Aortic smooth muscle cell (primary cell): ENCODE measurements around the gene QRICH1. TPM values are rescaled to one million over a fixed set of nuclear protein-coding genes. Genes with fewer than 3 reads are reported as not detected.

Experiments
- total RNA-seq: library from RNA; depleted of rRNA; stranded (reverse); fragments of >200 nt; gene quantifications from 2 replicates; pipeline ENCODE4 v1.2.3, GENCODE V29; 2014

Gene QRICH1, protein sequence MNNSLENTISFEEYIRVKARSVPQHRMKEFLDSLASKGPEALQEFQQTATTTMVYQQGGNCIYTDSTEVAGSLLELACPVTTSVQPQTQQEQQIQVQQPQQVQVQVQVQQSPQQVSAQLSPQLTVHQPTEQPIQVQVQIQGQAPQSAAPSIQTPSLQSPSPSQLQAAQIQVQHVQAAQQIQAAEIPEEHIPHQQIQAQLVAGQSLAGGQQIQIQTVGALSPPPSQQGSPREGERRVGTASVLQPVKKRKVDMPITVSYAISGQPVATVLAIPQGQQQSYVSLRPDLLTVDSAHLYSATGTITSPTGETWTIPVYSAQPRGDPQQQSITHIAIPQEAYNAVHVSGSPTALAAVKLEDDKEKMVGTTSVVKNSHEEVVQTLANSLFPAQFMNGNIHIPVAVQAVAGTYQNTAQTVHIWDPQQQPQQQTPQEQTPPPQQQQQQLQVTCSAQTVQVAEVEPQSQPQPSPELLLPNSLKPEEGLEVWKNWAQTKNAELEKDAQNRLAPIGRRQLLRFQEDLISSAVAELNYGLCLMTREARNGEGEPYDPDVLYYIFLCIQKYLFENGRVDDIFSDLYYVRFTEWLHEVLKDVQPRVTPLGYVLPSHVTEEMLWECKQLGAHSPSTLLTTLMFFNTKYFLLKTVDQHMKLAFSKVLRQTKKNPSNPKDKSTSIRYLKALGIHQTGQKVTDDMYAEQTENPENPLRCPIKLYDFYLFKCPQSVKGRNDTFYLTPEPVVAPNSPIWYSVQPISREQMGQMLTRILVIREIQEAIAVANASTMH
- total RNA-seq, result 51.3 and 59.6 TPM in 2 replicates

DNA sequence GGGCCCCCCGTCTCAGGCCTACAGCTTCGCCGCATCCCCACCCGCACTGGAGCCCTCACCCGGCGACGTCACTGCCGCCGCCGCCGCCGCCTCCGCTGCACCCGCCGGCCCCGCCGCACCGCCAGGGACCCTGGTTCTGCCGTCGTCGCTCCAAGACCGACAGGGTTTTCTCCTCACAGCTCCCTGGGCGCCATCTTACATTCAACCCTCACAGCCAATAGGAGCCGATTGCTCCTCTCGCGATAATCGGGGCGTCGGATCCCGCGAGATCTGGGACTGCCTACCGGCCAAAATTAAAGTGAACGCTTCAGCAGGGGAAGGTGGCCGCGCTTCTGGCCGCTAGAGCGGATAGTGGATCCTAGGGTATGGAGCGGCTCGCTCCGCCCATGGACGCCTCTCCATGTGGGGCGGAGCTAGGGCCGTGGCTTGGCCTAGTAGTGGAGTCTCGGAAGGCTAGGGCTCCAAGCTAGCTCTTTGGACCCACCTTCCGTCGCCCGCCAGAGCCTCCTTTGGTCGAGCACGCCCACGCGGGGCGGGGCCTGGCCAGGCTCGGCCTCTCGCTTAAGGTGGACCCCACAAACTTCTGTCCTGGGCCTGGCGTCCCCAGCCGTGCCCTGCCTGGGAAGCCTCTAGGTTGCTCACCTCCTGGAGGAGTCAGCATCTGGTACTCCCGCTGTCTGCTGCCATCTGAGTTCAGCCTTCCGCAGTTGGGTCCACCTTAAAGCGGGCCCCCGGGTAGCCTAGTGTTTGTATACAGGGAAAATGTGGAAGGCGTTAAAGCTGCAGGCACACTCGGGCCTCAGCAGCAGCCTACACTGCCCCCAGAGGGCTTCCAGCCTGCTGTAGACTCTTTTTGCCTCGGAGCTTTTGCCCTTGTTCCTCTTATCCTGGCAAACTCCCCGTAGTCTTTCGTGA lies at the start of gene QRICH1:
Gene QRICH1, minus strand, starts transcription at position 219 of the 915 bp plus-strand sequence. CDS start 17,054 bp downstream, outside the sequence.

DNA sequence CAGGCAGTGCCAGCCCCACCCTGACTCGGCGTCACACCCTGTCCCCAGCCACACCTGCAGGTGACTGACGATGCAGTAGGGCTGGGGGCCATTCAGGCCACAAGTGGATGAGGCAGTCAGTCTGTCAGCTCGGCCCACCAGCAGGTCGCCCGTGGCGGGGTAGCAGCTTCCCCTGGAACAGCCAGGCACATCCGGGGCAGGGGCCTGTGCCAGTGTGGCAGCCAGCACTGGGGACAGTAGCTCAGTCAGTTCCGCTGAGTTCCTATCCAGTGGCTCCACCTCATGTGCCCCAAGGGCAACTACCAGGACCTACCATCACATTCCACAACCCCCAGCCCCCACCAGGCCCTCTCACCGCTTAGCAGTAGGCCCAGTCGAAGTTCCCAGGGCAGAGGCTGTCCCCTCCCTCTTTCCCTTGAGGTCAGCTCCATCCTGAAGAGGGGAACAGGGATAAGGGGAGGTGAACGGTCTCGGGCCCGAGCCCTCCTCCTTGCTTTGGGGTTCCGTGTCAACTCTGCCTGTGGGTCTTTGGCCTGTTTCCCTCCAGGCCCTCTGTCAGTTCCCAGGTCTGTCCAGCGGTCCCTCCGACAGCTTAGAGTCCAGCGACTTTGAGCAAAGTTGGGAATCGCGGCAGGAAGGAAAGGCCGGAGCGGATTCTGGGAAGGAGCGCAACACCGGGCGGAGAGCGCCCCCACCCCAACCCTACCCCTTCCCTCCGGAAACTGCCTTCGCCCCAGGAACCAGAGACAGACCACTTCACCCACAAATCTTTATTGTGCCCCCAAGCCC lies 38.8 kb upstream of the QRICH1 start, which contains the start of gene LAMB2:
Gene LAMB2, minus strand, starts transcription at position 614 of the 789 bp plus-strand sequence. Its CDS starts 183 bp downstream, at position 431.

DNA sequence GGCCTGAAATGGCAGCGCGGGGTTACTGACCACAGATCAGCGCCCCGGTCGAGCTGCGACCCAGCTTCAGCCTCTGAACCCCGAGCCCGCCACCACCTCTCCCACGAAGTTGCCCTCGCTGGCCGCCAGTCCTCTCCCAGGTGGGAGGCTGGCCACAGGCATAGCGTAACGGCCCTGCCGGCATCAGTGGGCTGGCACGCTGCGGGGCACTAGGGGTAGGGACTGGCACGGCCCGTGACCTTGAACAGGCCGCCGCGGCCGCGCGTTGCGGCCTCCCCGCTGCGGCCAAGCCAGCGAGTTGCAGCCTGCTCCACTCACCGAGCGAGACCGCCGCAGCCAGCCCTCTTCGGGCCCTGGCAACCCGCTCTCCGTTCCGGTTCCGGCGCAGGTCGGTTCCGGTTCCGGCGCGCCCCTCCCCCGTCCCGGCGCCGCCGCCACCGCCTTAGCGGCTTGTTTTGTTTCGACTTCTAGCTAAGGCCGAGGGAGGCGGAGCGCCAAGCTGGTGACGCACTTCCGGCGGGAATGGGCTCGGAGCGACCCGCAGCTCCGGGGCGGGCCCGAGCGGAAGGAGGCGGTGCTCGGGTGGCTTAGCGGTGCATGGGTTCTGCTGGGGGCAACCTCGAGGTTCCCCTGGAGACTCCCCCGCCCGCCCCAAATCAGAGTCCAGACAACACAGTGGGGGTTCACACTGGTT lies 26.7 kb upstream of the QRICH1 start, which contains the start of gene USP19:
Gene USP19, minus strand, starts transcription at position 386 of the 694 bp plus-strand sequence. CDS start 1,678 bp downstream, outside the sequence.

DNA sequence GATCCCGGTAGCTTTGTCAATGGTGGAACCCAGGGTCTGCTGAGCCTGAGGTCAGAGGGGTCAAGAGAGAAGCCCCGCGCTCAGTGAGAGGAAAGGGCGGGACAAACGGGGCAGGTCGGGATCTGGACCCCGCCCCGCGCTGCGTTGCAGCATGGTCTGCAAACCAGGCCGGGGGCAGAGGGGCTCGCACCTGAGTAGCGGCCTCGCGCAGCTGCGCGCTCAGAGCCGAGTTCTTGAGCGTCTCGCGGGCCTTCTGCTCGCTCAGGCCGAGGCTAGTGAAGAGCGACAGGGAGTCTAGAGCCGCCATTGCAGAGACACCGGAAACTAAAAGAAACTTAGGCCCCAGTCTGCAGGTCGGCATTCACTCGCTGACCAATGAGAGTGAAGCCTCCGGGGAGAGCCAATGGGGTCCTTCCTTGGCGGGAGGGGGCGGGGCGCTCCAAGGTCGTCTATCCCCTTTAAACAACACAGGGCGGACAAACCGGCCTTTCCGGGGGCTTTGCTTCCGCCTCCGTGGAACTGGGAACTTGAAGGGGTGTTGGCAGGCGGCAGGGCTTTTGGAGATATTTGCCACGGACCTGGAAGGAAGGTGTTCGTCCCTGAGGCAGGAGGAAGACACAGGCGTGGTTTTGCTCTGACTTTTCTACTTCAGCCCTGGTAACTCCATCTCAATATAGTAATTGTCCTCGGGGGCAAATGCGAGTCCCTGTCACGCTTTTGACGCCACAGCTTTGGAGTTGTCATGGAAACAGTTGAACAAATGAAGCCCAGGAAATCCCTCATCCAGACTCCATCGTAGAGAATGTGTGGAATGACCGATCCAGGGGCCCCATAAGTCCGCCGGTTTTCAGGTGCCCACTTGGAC lies 10.8 kb upstream of the QRICH1 start, which contains the start of gene QARS1:
Gene QARS1, minus strand, starts transcription at position 331 of the 865 bp plus-strand sequence. Its CDS starts 24 bp downstream, at position 307.

DNA sequence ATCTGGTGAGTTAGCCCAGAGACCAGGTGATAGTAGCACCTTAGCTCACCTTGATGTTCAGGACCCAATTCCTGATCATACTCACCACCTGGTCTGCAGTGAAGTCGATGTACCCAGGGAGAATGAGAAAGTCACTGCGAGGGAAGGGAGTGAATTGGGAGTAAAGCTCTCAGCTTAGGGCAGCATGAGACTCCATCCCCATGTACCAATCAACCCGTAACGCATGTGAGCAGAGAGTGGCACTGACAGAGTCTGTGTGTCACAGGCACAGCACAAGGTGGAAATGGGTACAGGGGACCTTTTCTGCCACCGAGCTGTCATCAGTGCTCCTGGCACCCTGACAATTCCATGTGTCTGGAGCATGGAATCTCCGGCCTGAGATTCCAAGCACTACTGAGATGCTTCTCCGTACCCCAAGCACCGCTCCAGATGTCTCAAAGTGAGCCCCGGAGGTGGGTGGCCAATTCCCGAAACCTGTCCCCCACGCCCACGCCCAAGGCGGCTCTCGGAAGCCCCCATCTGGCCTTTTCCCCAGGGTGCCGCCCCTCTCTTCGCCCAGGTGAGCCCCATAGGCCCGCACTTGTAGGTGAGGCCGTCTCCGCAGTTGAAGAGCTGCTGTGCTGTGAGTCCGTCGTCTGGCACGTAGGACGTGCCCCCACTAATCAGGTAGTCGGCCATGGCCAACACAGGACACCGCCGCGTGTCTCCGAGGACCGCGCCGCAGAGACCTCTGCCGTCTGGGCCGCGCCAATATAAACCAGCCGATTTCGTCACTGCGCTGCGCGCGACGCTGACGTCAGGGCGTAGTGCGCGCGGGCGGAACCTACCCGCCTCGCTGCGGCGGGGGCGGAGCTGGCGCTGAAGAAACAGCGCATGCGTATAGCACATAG lies 65.0 kb downstream of the QRICH1 start, which contains the start of gene IMPDH2:
Gene IMPDH2, minus strand, starts transcription at position 726 of the 890 bp plus-strand sequence. Its CDS starts 48 bp downstream, at position 678.

DNA sequence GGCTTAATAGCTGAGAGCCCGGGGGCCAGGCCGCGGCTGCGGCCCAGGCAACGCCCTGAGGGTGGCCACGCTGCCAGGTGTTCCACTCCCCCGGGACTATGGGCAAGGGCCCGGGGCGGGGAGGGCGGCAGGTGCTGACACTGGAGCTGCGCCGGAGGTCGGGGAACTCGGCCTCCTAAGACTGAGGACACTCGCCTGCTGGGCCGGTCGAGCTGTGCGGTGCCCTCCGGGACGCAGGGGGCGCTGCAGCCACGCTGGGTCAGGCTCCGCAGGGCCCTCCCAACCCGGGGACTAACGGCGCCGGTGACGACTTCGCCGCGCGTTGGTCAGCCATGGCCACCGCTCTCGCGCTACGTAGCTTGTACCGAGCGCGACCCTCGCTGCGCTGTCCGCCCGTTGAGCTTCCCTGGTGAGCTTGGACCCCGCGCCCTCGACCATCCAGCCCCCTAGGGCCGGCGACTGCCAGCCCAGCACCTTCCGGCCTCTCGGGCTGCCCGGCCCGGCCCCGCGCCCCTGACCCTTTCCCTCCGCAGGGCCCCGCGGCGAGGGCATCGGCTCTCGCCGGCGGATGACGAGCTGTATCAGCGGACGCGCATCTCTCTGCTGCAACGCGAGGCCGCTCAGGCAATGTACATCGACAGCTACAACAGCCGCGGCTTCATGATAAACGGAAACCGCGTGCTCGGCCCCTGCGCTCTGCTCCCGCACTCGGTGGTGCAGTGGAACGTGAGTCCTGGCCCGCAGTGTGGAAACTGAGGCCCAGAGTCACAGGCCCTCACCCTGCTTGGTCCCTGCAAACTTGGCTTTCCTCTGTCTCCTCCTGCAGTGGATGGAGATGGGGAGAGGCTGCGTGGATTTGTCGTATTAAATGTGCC lies 71.8 kb downstream of the QRICH1 start, which contains the start of gene NDUFAF3:
Gene NDUFAF3, plus strand, starts transcription at position 309 of the 875 bp plus-strand sequence. Its CDS starts 24 bp downstream, at position 333.

DNA sequence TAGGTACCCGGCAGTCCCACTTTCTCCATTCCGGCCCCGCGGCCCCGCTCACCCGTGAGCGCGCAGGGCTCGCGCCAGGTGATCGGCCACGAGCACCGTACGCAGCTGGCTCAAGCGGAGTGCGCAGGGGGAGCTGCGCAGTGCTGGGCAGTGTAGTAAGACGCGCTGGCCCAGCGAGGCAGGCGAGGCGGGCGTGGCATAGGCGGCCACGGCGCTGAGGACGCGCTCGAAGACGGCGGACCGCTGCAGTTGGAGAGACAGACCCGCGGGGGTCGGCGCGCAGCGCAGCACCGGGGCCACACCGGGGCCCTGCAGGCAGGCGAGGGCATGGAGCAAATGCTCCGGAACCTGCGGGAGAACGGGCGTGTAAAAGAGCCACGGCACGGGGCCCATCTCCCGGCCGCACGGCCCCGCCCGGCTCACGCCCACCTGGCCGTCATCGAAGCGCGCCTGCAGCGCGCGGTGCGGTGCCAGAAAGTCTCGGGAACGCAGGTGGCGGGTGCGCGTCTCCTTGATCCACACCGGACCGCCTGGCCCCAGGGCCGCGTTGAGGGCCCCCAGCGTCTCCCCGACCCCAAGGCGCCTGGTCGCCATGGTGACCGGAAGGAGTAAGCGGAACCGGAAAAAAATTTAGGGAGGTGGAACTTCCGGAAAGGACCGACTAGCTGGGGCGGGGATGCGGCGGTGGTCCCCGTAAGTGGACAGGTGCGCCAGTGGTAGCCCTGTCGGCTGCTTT lies 75.7 kb downstream of the QRICH1 start, which contains the start of gene DALRD3:
Gene DALRD3, minus strand, starts transcription at position 610 of the 736 bp plus-strand sequence. Its CDS starts 16 bp downstream, at position 594.

DNA sequence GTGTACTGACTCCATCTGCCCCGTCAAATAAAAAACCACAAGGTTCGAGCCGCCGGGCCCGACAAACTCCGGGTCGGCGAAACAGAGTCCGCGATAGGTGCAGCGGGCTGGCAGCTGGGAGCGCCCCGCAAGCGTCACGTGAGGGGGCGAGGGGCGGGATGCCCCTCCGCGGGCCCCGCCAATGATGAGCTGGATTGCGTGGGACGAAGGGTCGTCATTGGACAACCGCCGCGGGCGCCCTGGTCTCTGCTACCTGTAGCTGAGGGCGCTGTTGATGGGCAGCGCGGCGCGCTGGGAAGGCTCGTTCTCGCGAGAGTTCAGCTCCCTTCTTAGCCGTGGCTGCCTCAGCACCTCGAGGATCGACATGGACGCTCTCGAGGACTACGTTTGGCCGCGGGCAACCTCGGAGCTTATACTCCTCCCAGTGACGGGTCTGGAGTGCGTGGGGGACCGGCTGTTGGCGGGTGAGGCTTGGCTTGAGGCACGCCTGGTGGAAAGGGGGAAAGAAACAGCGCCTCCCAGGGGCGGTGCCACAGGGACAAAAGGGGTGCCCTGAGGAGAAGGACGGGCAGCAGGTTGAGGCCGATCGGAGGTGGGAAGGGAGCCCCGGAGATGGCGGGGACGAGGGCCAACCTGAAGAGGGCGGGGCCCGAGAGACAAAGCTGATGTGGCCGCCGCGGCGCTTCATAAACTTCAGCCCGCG lies 86.7 kb downstream of the QRICH1 start, which contains the start of gene WDR6:
Gene WDR6, plus strand, starts transcription at position 324 of the 703 bp plus-strand sequence. Its CDS starts 41 bp downstream, at position 365.

DNA sequence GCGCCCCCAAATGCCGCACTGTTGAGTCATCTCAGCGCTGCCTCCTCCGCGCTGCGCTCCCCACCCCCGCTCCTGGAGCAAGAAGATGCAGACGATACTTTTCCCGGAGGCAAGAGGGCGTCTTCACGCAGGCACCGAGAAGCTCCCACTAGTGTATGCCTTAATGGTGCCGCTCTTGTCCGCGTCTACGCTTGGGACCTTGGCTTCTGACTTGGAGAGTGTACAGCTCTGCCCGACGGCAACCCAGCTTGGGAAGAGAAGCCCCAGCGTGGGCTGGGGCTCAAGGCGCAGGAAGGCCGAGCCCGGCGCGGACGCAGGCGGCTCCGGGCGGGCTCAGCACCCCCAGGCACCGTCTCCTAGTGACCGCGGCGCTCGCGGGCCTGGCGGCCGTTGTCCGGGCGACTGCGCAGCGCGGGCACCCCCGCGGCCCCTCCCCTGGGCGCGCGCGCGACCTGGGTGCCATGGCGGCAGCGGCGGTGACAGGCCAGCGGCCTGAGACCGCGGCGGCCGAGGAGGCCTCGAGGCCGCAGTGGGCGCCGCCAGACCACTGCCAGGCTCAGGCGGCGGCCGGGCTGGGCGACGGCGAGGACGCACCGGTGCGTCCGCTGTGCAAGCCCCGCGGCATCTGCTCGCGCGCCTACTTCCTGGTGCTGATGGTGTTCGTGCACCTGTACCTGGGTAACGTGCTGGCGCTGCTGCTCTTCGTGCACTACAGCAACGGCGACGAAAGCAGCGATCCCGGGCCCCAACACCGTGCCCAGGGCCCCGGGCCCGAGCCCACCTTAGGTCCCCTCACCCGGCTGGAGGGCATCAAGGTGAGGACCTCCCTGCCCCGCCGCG lies 103.9 kb downstream of the QRICH1 start, which contains the start of gene P4HTM:
Gene P4HTM, plus strand, starts transcription at position 446 of the 840 bp plus-strand sequence. Its CDS starts 16 bp downstream, at position 462.

Other genes starting within 250 kb of the QRICH1 start
- 25.8 and 30.6 TPM in 2 replicates for gene PRKAR2A, start 246.2 kb downstream of the QRICH1 start, total RNA-seq
- gene SLC25A20, start 195.2 kb downstream of the QRICH1 start, total RNA-seq, result 31.6 and 34.6 TPM in 2 replicates
- gene ARIH2, start 175.2 kb downstream of the QRICH1 start, total RNA-seq, result 74.6 and 77.7 TPM in 2 replicates
- gene P4HTM, start 103.8 kb downstream of the QRICH1 start, total RNA-seq, result 39.0 and 50.3 TPM in 2 replicates
- 46.5 and 55.2 TPM in 2 replicates for gene WDR6, start 86.7 kb downstream of the QRICH1 start, total RNA-seq
- gene DALRD3, start 75.5 kb downstream of the QRICH1 start, total RNA-seq, result 52.5 and 55.8 TPM in 2 replicates
- 94.3 and 111 TPM in 2 replicates for gene NDUFAF3, start 72.0 kb downstream of the QRICH1 start, total RNA-seq
- gene IMPDH2, start 64.7 kb downstream of the QRICH1 start, total RNA-seq, result 270 and 337 TPM in 2 replicates
- 187 and 230 TPM in 2 replicates for gene QARS1, start 10.7 kb upstream of the QRICH1 start, total RNA-seq
- gene USP19, start 26.8 kb upstream of the QRICH1 start, total RNA-seq, result 37.3 and 40.2 TPM in 2 replicates
- gene LAMB2, start 39.0 kb upstream of the QRICH1 start, total RNA-seq, result 648 and 801 TPM in 2 replicates
- gene CCDC71, start 72.3 kb upstream of the QRICH1 start, total RNA-seq, result 16.3 and 17.0 TPM in 2 replicates
- gene KLHDC8B, start 77.5 kb upstream of the QRICH1 start, total RNA-seq, result 28.8 and 32.0 TPM in 2 replicates
- gene C3orf62, start 183.2 kb upstream of the QRICH1 start, total RNA-seq, result 1.1 and 2.1 TPM in 2 replicates
- gene USP4, start 246.0 kb upstream of the QRICH1 start, total RNA-seq, result 22.7 and 31.1 TPM in 2 replicates